ENCODE data around the gene SBSN.
A peak's percentile ranks its signal among the peaks of the same experiment; 100 is the strongest.

Gene SBSN

GRCh38 chr19:35552534-35553384, 24.6 kb upstream of the SBSN start:
- H3K27ac ChIP-seq: no peak overlapping the region
- TF ChIP-seq, protein P1, sequence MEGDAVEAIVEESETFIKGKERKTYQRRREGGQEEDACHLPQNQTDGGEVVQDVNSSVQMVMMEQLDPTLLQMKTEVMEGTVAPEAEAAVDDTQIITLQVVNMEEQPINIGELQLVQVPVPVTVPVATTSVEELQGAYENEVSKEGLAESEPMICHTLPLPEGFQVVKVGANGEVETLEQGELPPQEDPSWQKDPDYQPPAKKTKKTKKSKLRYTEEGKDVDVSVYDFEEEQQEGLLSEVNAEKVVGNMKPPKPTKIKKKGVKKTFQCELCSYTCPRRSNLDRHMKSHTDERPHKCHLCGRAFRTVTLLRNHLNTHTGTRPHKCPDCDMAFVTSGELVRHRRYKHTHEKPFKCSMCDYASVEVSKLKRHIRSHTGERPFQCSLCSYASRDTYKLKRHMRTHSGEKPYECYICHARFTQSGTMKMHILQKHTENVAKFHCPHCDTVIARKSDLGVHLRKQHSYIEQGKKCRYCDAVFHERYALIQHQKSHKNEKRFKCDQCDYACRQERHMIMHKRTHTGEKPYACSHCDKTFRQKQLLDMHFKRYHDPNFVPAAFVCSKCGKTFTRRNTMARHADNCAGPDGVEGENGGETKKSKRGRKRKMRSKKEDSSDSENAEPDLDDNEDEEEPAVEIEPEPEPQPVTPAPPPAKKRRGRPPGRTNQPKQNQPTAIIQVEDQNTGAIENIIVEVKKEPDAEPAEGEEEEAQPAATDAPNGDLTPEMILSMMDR (conservative IDR thresholded peaks at IDR 0.05): no peak
- TF ChIP-seq ZFX (IDR thresholded peaks at IDR 0.05): no peak

DNA sequence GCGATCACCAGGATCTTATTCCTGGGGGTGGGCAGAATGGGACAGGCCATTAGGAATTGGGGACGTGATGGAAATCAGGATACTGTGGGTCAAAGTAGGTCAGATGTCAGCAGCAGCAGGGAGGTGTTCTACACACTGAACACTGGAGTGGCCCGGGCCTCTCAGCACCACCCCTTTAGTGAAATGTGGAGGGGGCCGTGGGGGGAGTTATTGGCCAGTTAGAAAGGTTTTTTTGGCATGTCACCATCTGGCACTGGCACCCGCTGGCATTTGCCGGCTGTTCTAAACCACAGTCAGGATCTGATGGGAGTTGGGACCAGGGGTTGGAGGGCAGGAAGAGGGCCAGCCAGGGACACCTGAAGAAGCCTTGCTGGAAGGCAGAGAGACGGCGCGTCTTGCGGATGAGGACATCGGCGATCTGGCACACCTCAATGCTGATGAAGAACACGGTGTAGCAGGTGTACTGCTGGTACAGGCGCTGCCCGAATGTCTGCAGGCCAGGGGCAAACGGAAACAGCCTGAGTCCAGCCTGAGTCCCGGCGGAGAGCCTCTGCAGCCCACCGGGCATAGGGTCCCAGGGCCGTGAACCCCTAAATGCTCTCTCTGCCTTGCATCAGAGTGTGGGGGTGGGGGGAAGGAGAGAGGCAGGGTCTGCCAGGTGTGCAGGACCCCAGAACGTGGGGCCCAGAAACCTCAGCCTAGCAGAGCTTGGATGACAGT, 23.1 kb upstream of the SBSN start:
- TF ChIP-seq ZFX (IDR thresholded peaks at IDR 0.05): no peak
- TF ChIP-seq, protein P1 (conservative IDR thresholded peaks at IDR 0.05): no peak
- H3K27ac ChIP-seq: no peak overlapping the region

DNA sequence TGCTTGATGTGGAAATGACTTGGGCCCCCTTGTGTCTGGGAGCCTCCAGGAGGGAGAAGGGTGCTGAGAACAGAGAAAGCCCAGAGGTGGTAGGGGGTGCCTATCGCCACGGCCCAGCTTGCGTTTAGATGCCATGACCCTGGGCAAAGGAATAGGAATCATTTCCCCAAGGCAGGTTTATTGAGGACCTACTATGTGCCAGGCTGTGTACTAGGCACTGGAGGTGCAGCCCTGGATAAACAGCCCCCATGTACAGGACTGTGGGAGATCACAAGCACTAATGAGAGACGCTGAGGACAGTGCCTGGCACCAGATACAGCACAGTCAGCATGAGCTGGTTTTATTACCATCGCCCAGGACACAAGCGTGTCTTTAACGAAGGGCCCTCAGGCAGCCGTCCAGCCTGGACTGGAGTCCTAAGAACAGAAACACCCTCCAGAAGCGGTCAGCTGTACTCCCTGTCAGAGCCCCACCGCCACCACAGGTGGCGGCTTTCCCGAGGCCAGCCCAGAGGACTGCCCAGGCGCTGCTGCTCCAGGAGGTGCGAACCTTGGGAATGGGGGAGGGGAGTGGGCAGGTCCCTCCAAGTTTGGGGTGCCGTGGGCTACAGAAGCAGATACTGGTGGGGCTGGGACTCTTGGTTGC, 21.9 kb upstream of the SBSN start:
- no peak overlapping the region for H3K27ac ChIP-seq
- TF ChIP-seq, protein P1 (conservative IDR thresholded peaks at IDR 0.05): no peak
- TF ChIP-seq ZFX (IDR thresholded peaks at IDR 0.05): no peak

DNA sequence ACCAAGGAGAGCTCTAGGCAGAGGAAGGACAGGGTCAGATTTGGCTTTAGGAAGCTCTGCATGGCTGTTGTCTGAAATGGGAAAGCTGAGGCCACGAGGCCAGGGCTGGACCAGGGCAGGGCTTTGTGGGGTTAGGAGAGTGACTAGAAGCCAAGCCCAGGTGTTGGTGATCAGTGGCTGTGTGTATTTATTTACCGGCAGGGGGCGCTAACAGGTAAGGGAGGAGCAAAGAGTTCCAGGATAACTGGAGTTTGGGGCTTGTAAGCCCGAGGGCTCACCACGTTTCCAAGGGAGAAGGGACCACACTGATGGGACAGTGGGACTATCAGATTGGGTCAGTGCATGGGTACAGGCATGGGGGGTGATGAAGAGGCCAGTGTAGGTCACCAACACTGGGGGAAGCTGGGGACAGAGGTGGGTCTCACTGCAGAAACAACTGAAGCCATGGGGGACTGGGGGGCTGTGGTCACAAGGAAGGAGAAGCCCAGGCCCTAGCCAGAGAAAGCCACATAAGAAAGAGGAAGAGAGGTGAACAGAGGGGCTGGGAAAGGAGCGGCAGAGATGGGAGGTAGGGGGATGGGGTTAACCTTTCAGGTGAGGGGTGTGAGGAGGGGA, 21.2 kb upstream of the SBSN start:
- TF ChIP-seq, protein P1 (conservative IDR thresholded peaks at IDR 0.05): peak; percentile 91
- no peak for TF ChIP-seq ZFX (IDR thresholded peaks at IDR 0.05)
- no peak overlapping the region for H3K27ac ChIP-seq

DNA sequence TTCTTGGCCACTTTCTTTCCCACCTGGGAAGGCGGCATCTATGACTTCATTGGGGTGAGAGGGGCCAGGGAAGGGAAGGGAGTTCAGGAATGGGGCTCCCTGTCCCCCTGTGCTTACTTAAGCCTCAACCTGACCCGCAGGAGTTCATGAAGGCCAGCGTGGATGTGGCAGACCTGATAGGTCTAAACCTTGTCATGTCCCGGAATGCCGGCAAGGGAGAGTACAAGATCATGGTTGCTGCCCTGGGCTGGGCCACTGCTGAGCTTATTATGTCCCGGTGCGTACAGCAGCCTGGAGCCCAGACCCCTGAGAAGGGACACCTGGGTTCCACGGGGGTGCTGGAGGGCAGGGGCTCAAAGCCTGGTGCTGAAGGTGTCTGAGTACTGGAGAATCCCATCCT, 18.4 kb upstream of the SBSN start:
- TF ChIP-seq, protein P1 (conservative IDR thresholded peaks at IDR 0.05): no peak
- no peak for TF ChIP-seq ZFX (IDR thresholded peaks at IDR 0.05)
- H3K27ac ChIP-seq: peak overlapping the region; percentile 87

DNA sequence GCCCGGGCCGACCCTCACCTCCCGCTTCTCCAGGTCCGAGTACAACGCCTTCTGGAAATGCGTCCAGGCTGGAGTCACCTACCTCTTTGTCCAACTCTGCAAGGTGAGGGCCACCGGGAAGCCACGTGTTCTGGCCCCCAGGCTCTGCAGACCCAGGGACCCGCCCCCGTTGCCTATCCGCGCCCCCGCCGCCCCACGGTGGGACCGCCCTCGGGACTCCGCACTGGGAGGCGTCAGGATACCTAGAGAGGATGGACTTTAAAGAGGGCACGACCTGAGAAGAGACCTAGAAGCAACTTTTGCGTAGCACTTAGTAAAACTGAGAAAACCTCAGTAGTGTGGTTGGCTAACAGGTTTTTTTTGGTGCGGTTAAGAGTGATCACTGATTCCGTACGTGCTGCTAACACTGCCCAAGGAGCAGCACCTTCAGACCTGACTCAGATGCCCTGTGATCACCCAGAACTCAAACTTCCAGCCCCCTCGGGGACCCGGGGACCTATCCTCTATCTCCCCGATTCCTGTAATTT, 17.8 kb upstream of the SBSN start:
- TF ChIP-seq ZFX (IDR thresholded peaks at IDR 0.05): peak; percentile 73; the same call in 1 of the 2 replicates
- TF ChIP-seq, protein P1 (conservative IDR thresholded peaks at IDR 0.05): no peak
- H3K27ac ChIP-seq: peak overlapping the region; percentile 87
